K562 (cell line): ENCODE data around the gene ANKRD60. TPM values are rescaled to one million over a fixed set of nuclear protein-coding genes. Genes with fewer than 3 reads are reported as not detected.

Source experiments
- ARNT ChIP-seq, 2 experiments: fragments of 450-650 bp; IDR thresholded peaks; 2 replicates each; pipeline ENCODE4 v1.6.1; 2016; ENCODE audit warnings: mild to moderate bottlenecking in 1 of 2
- BACH1 ChIP-seq: fragments of 200-800 bp; sonication (Bioruptor generic); IDR thresholded peaks from 2 replicates; pipeline ENCODE4 v1.6.1; 2016; ENCODE audit warnings: missing genetic modification characterization, missing compliant biosample characterization
- BRD4 ChIP-seq: fragments of 200-600 bp; sonication (generic); IDR thresholded peaks from 2 replicates; pipeline ENCODE4 v1.6.1; 2017; ENCODE audit warnings: inconsistent platforms
- BRD9 ChIP-seq: fragments of 450-650 bp; IDR thresholded peaks from 2 replicates; pipeline ENCODE4 v1.6.1; 2018; ENCODE audit warnings: low read depth; ENCODE audit not compliant: partially characterized antibody
- CBFA2T3 ChIP-seq: fragments of 450-650 bp; IDR thresholded peaks from 2 replicates; pipeline ENCODE4 v1.6.1; 2017
- CGGBP1 ChIP-seq: fragments of 250-450 bp; sonication (Bioruptor Pico); IDR thresholded peaks from 2 replicates; pipeline ENCODE4 v1.9.0; 2021; ENCODE audit warnings: mild to moderate bottlenecking
- DMBX1 ChIP-seq: fragments of 250-450 bp; sonication (Bioruptor Pico); IDR thresholded peaks from 2 replicates; pipeline ENCODE4 v1.8.0; 2022; ENCODE audit warnings: inconsistent platforms, mild to moderate bottlenecking, moderate library complexity, borderline replicate concordance
- DPF2 ChIP-seq: fragments of 450-650 bp; IDR thresholded peaks from 2 replicates; pipeline ENCODE4 v1.6.1; 2016
- E2F4 ChIP-seq: sonication (generic); formaldehyde crosslinking; IDR thresholded peaks from 2 replicates; pipeline ENCODE4 v1.8.0; 2022; ENCODE audit warnings: mild to moderate bottlenecking, low read depth, missing genetic modification reagents
- FOXK1 ChIP-seq: sonication (generic); formaldehyde crosslinking; IDR thresholded peaks from 2 replicates; pipeline ENCODE4 v1.8.0; 2022; ENCODE audit warnings: missing genetic modification reagents, mild to moderate bottlenecking, borderline replicate concordance
- GATAD2A ChIP-seq: fragments of 450-650 bp; IDR thresholded peaks from 2 replicates; pipeline ENCODE4 v1.6.1; 2017
- GATAD2B ChIP-seq: fragments of 450-650 bp; IDR thresholded peaks from 2 replicates; pipeline ENCODE4 v1.6.1; 2017; ENCODE audit warnings: mild to moderate bottlenecking, borderline replicate concordance
- JUND ChIP-seq, 2 experiments: IDR thresholded peaks; 2 replicates in 1 of 2; 3 replicates in 1 of 2; pipeline ENCODE4 v1.6.1; 2011; ENCODE audit warnings: borderline replicate concordance in 2 of 2, low read depth in 2 of 2, low read length in 2 of 2, improper control_type of control experiment in 1 of 2, missing biosample characterization in 1 of 2, missing genetic modification characterization in 1 of 2, missing genetic modification reagents in 1 of 2
- KDM1A ChIP-seq, 2 experiments: fragments of 450-650 bp; IDR thresholded peaks; 2 replicates each; pipeline ENCODE4 v1.6.1; 2016; ENCODE audit warnings: mild to moderate bottlenecking in 2 of 2
- KLF6 ChIP-seq: fragments of 250-450 bp; sonication (Bioruptor Pico); IDR thresholded peaks from 2 replicates; pipeline ENCODE4 v1.4.0; 2020; ENCODE audit warnings: mild to moderate bottlenecking, moderate library complexity, borderline replicate concordance
- L3MBTL2 ChIP-seq: fragments of 450-650 bp; IDR thresholded peaks from 2 replicates; pipeline ENCODE4 v1.6.1; 2016; ENCODE audit warnings: mild to moderate bottlenecking, moderate library complexity
- MECOM ChIP-seq: fragments of 250-450 bp; sonication (Bioruptor Pico); IDR thresholded peaks from 2 replicates; pipeline ENCODE4 v1.8.0; 2022; ENCODE audit warnings: inconsistent platforms
- MTF1 ChIP-seq: fragments of 250-450 bp; sonication (Bioruptor Pico); IDR thresholded peaks from 2 replicates; pipeline ENCODE4 v1.9.0; 2021; ENCODE audit warnings: moderate library complexity, mild to moderate bottlenecking, inconsistent platforms, borderline replicate concordance
- NKRF ChIP-seq: fragments of 450-650 bp; IDR thresholded peaks from 2 replicates; pipeline ENCODE4 v1.6.1; 2016; ENCODE audit warnings: borderline replicate concordance
- SMARCE1 ChIP-seq: fragments of 450-650 bp; IDR thresholded peaks from 2 replicates; pipeline ENCODE4 v1.7.1; 2016; ENCODE audit warnings: mild to moderate bottlenecking
- YY1 ChIP-seq, 3 experiments: IDR thresholded peaks; 2 replicates each; pipeline ENCODE4 v1.6.1; 2011; ENCODE audit warnings: low read length in 2 of 3, mild to moderate bottlenecking in 2 of 3, moderate library complexity in 2 of 3, borderline replicate concordance in 1 of 3, control low read depth in 1 of 3, low read depth in 1 of 3; ENCODE audit not compliant: insufficient read depth in 3 of 3, insufficient replicate concordance in 2 of 3, control insufficient read depth in 1 of 3, insufficient read length in 1 of 3; ENCODE audit errors: extremely low read depth in 1 of 3
- ZFP91 ChIP-seq: sonication (generic); formaldehyde crosslinking; IDR thresholded peaks from 2 replicates; pipeline ENCODE4 v1.8.0; 2022; ENCODE audit warnings: mild to moderate bottlenecking, missing genetic modification reagents
- ZNF197 ChIP-seq: fragments of 200-800 bp; sonication (Bioruptor generic); IDR thresholded peaks from 2 replicates; pipeline ENCODE4 v1.6.1; 2016; ENCODE audit warnings: low read depth, missing genetic modification characterization, missing compliant biosample characterization
- ZNF696 ChIP-seq: fragments of 250-450 bp; sonication (Bioruptor Pico); conservative IDR thresholded peaks from 2 replicates; pipeline ENCODE4 v1.4.0; 2020; ENCODE audit warnings: mild to moderate bottlenecking, moderate library complexity
- polyA plus RNA-seq, 8 experiments: library from polyadenylated mRNA; depleted of rRNA in 4 of 8; stranded (reverse) in 5 of 8; unstranded in 3 of 8; fragments of >200 nt; fragmentation: Nextera tagmentation in 2 of 8; fragmentation: Illumina TruSeq in 1 of 8; extraction: Ambion mirVana in 2 of 8; extraction: Trizol in 1 of 8; gene quantifications; 2 replicates each; pipeline versions ENCODE4 v1.2.1 to v1.2.3, GENCODE V29; 2011 to 2014; ENCODE audit warnings: inconsistent platforms in 1 of 8, missing spikeins in 1 of 8
- total RNA-seq, 7 experiments: library from RNA; depleted of rRNA in 6 of 7; stranded (reverse); fragments of >200 nt in 6 of 7; fragmentation: Illumina TruSeq in 2 of 7; extraction: Trizol in 2 of 7; gene quantifications; 2 replicates each; pipeline versions ENCODE4 v1.2.1 to v1.2.3, GENCODE V29; 2011 to 2021; ENCODE audit warnings: low replicate concordance in 1 of 7

ANKRD60 gene
- total and polyA plus RNA-seq, 9 of the 15 experiments (the other 6 are each of a cell fraction or from before 2014, with no cell fraction given) = not detected

GRCh38 chr20:58251348-58251978, 23.0 kb upstream of the ANKRD60 start (continued):
- TF ChIP-seq NKRF (no peak), FOXK1 (CRISPR knock-in tag) (no peak), SMARCE1 (peak; percentile 18; the same call in 1 of the 2 replicates), MTF1 (no peak), ZFP91 (CRISPR knock-in tag) (no peak), GATAD2B (0 out of 2 replicates have a peak, but pooled peaks have one; percentile 14), MECOM (CRISPR knock-in tag) (no peak; the same call in 1 of the 2 replicates), ZNF696 (CRISPR knock-in tag) (no peak), E2F4 (no peak), CBFA2T3 (peak; percentile 45), BRD4 (peak; percentile 72; the same call in 1 of the 2 replicates), ZNF197 (peak; percentile 27; the same call in 1 of the 2 replicates), BACH1 (tag) (no peak), JUND (IDR thresholded peaks at IDR 0.05; ENCODE audit: borderline replicate concordance, low read depth, low read length) (peak; percentile 48; the same call in 1 of the 2 replicates), JUND (tag; IDR thresholded peaks at IDR 0.05; ENCODE audit: borderline replicate concordance, low read depth, low read length) (no peak), DMBX1 (no peak), GATAD2A (peak; percentile 8; the same call in 1 of the 2 replicates), KLF6 (CRISPR knock-in tag) (0 out of 2 replicates have a peak, but pooled peaks have one; percentile 24), DPF2 (peak; percentile 27; the same call in 1 of the 2 replicates), ARNT (IDR thresholded peaks at IDR 0.05) (no peak), YY1 (IDR thresholded peaks at IDR 0.05; ENCODE audit: borderline replicate concordance in 1 of 3, control insufficient read depth in 1 of 3, extremely low read depth in 1 of 3, insufficient read depth in 3 of 3, insufficient read length in 1 of 3, insufficient replicate concordance in 2 of 3, low read depth in 1 of 3, low read length in 2 of 3) (peak in 1 of 3 experiments; percentile 58), KDM1A (IDR thresholded peaks at IDR 0.05) (0 out of 4 replicates have a peak, but pooled peaks of 1 of the 2 experiments have one; percentile 37), CGGBP1 (CRISPR knock-in tag) (no peak), BRD9 (peak; percentile 42), L3MBTL2 (0 out of 2 replicates have a peak, but pooled peaks have one; percentile 23)
